Kidney (tissue), 14 donors: ENCODE data around the gene SPARC. TPM values are rescaled to one million over a fixed set of nuclear protein-coding genes. Genes with fewer than 3 reads are reported as not detected.

Source experiments
- DNase-seq, 5 donors: peaks; one replicate each; pipeline ENCODE4 v3.0.0-alpha.2; 2013 to 2020
- FAIRE-seq: peaks from 2 replicates; lab custom pipeline; 2012; peaks lifted over from hg19 to GRCh38; lab: Jason Lieb, UNC
- H3K27ac ChIP-seq, 2 donors: one replicate each; pipeline ENCODE4 v1.7.0; 2013; ENCODE audit warnings: low read depth in 2 of 2, low read length in 2 of 2, inconsistent platforms in 1 of 2
- H3K27me3 ChIP-seq: one replicate; pipeline ENCODE4 v1.7.1; 2013; ENCODE audit warnings: low read length, inconsistent platforms; ENCODE audit not compliant: control insufficient read depth, insufficient read depth
- H3K36me3 ChIP-seq, 3 donors: one replicate each; pipeline versions ENCODE4 v1.7.0 to v1.7.1; 2013; ENCODE audit warnings: low read length in 3 of 3, control low read depth in 1 of 3, inconsistent platforms in 1 of 3; ENCODE audit not compliant: insufficient read depth in 3 of 3, control insufficient read depth in 2 of 3
- H3K4me1 ChIP-seq, 3 donors: one replicate each; pipeline versions ENCODE4 v1.7.0 to v1.7.1; 2013; ENCODE audit warnings: low read length in 3 of 3, inconsistent platforms in 1 of 3, low read depth in 1 of 3; ENCODE audit not compliant: control insufficient read depth in 2 of 3, insufficient read depth in 2 of 3
- H3K4me3 ChIP-seq, 3 donors: one replicate each; pipeline versions ENCODE4 v1.7.0 to v1.8.1; 2013; ENCODE audit warnings: low read length in 3 of 3, control low read depth in 1 of 3, inconsistent platforms in 1 of 3
- H3K9ac ChIP-seq, 3 donors: one replicate each; pipeline versions ENCODE4 v1.7.0 to v1.7.1; 2013; ENCODE audit warnings: low read length in 3 of 3, control low read depth in 1 of 3, inconsistent platforms in 1 of 3
- H3K9me3 ChIP-seq, 3 donors: one replicate each; pipeline versions ENCODE4 v1.7.0 to v1.7.1; 2013; ENCODE audit warnings: low read length in 3 of 3, control low read depth in 1 of 3, inconsistent platforms in 1 of 3; ENCODE audit not compliant: control insufficient read depth in 2 of 3, insufficient read depth in 1 of 3
- CTCF ChIP-seq: IDR thresholded peaks from 3 replicates; pipeline ENCODE4 v1.5.1; 2012; ENCODE audit warnings: mild to moderate bottlenecking, moderate library complexity, borderline replicate concordance; ENCODE audit not compliant: insufficient read depth; ENCODE audit errors: extremely low read depth
- intact Hi-C: fragments of 100-400 bp; cut with DNase I; formaldehyde crosslinking; loops from one replicate; pipeline ENCODE4 v1.11.1; 2022
- polyA plus RNA-seq: library from polyadenylated mRNA; stranded (reverse); fragments of 350-450 nt; fragmentation: Illumina TruSeq; extraction: RNeasy Lipid Tissue Mini Kit (QIAGEN cat#74804); gene quantifications from one replicate; pipeline ENCODE4 v1.2.3, GENCODE V29; 2014; ENCODE audit warnings: low read depth, low replicate concordance; ENCODE audit not compliant: insufficient read depth
- total RNA-seq: library from RNA; stranded (reverse); fragmentation: NEBNext Ultra II Directional; extraction: Animal tissue kit (Norgen Biotek cat#: 25700); gene quantifications from one replicate; pipeline ENCODE4 v1.2.1, GENCODE V29; 2021
- donor health status: control.
- donor health status: control.
- donor health status: control.
- donor health status: control.
- donor health status: control.
- donor health status: DM: yes; HTN: yes; CAD: no.
- donor health status: Normal renal cell carcinoma (clear cell type).

Gene SPARC
- total and polyA plus RNA-seq, 2 donors from 2014 or later, result 581 to 637 TPM

GRCh38 chr5:151664694-151665585 is 21.8 kb downstream of the SPARC start:
- Histone ChIP-seq H3K27me3 (no peaks in the 10 kb centered on the region), H3K27ac (peak overlapping the region in 1 of 2 donors; percentile 4), H3K9ac (no peak overlapping the region), H3K36me3 (peaks cover 2 to 30% (median 16%) of the 10 kb centered on the region in 3 donors), H3K4me3 (no peak overlapping the region), H3K4me1 (peaks cover 0 to 40% (median 11%) of the 10 kb centered on the region in 3 donors), H3K9me3 (no peaks in the 10 kb centered on the region)
- intact Hi-C loops, result no loop called here
- DNase-seq, result peak in 1 of 5 donors; percentile 60
- FAIRE-seq, result no peak
- no peak for TF ChIP-seq CTCF

GRCh38 chr5:151663617-151664293 is 23.0 kb downstream of the SPARC start:
- no peak for TF ChIP-seq CTCF
- intact Hi-C loops, result no loop called here
- FAIRE-seq, result no peak
- H3K27me3 ChIP-seq, result no peaks in the 10 kb centered on the region
- DNase-seq, result peak in 1 of 5 donors; percentile 56
- H3K27ac ChIP-seq, result peak overlapping the region; percentile 36 to 63
- no peak overlapping the region for H3K4me3 ChIP-seq
- peaks cover 0 to 39% (median 6%) of the 10 kb centered on the region in 3 donors for H3K4me1 ChIP-seq
- no peak overlapping the region for H3K9ac ChIP-seq
- H3K36me3 ChIP-seq, result peaks cover 2 to 18% (median 7%) of the 10 kb centered on the region in 3 donors
- H3K9me3 ChIP-seq, result no peaks in the 10 kb centered on the region

- Histone ChIP-seq H3K9me3 (no peaks in the 10 kb centered on the region), H3K4me3 (no peak overlapping the region), H3K27me3 (no peaks in the 10 kb centered on the region), H3K4me1 (peaks cover 0 to 35% (median 6%) of the 10 kb centered on the region in 3 donors), H3K27ac (peak overlapping the region; percentile 40 to 45), H3K36me3 (peaks cover 2 to 13% (median 2%) of the 10 kb centered on the region in 3 donors), H3K9ac (no peak overlapping the region)
- TF ChIP-seq CTCF, result no peak
- FAIRE-seq, result no peak
- intact Hi-C loops, result no loop called here
- no peak for DNase-seq
These were observed 23.9 kb downstream of the SPARC start for GRCh38 chr5:151662805-151663204.
